DMS153 treated with DMSO at 0.1 percent for 48 hours (cell line): Measurements from ENCODE around the gene ZSCAN5B.
"Not testable (repeated sequence)": the region's sequence is repeated elsewhere in the genome, so short reads cannot be mapped to it uniquely, and the experiment has no call there.

Experiments
- DNase-seq: peaks from one replicate; lab custom pipeline; 2025; ENCODE audit not compliant: unreplicated experiment; lab: John Stamatoyannopoulos, UW

Gene ZSCAN5B

GRCh38 chr19:56176881-56177280 lies 20.7 kb downstream of the ZSCAN5B start:
- DNase-seq: no peak

- not testable (repeated sequence) for DNase-seq
Observed at GRCh38 chr19:56176310-56176709, 21.3 kb downstream of the ZSCAN5B start.

DNA sequence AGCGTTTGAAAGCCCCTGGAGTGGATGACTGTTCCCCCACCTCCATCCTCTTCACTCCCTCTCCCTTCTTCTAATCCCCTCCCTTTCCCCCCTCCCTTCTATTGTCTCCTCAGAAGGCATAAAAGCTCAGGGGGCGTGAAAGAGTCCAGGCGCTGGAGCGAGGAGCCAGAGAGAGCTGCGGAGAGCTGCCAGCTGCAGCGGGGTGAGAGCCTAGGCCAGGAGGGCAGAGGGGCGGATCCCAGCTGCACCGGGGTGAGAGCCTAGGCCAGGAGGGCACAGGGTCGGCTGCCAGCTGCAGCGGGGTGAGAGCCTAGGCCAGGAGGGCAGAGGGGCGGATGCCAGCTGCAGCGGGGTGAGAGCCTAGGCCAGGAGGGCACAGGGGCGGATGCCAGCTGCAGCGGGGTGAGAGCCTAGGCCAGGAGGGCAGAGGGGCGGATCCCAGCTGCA lies 21.7 kb downstream of the ZSCAN5B start, which contains the start of gene GALP:
Gene GALP, plus strand, starts transcription at position 148 of the 447 bp plus-strand sequence. CDS start 1,101 bp downstream, outside the sequence.
- DNase-seq: not testable (repeated sequence)

DNA sequence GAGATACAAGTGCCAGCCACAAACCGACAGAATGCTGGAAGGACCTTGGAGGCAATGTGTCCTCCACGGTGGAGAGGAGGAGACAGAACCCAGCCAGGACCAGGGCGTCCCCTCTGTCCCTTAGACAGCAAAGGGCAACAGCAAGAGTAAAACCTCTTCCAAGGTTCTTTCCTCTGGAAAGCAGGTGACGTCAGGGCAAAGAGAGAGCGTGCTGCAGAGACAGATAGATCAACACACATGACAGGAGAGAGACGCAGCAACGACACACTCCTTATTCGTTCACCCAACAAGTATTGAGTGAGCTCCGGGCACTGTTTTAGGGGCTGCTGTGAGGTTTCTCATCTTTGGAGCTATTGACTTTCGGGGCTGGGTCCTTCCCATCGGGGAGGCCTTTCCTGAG lies 23.0 kb downstream of the ZSCAN5B start:
- no peak for DNase-seq

GRCh38 chr19:56174086-56174485 lies 23.5 kb downstream of the ZSCAN5B start:
- DNase-seq: no peak

GRCh38 chr19:56170261-56170660 lies 27.3 kb downstream of the ZSCAN5B start:
- peak; percentile 23 for DNase-seq

DNA sequence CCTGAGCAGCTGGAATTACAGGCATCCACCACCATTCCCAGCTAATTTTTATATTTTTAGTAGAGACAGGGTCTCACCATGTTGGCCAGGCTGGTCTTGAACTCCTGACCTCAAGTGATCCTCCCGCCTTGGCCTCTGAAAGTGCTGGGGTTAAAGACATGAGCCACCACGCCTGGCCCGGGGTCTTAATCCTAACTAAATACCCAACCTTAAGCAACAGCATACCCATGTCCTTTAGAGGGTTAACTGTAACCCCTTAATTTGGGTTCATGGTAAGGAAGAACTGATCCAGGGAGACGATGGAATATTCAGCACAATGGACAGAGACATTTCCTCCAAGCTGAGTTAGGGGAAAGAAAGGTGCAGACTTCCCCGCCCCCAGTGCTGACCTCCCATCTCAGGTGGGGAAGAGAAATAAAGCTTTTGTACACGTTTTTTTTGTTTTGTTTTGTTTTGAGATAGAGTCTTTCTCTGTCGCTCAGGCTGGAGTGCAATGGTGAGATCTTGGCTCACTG lies 30.5 kb downstream of the ZSCAN5B start:
- DNase-seq: no peak

GRCh38 chr19:56163097-56163496 lies 34.5 kb downstream of the ZSCAN5B start:
- DNase-seq: no peak

DNA sequence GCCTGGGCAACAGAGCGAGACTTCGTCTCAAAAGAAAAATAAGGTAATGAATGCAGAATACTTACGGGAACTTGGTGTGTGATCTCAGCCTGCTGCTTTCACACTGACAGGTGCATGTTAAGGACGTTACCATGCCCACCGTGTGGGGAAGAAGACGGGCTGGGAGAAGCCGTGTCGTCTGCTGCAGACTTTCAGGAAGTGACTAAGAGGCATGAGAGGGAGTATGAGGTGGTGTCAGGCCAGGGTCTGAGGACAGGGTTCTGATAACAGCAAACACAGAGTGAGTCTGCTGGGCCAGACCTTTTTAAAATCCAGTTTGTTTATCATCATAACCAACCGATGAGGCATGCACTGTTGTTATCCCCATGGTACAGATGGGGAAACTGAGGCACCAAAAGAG lies 35.3 kb downstream of the ZSCAN5B start:
- DNase-seq: no peak

DNA sequence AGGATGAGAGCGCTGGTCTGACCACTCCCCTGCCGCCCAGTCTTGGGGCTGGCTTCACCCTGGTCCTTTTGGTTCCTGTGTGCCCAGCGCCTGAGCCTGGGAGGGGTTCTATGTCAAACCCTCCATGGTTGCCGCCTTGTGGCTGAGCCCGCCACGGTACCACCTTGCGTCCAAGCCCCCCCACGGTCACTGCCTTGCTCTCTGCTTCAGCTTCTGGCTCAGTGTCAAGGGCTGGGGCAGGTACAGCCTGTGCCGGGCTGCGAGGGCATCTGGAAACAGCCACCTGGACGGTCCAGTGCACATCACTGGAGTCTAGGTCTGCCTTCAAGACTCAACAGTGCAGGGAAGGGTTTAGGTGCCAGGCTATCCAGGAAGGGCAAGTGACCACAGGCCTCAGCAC lies 36.0 kb downstream of the ZSCAN5B start:
- no peak for DNase-seq

DNA sequence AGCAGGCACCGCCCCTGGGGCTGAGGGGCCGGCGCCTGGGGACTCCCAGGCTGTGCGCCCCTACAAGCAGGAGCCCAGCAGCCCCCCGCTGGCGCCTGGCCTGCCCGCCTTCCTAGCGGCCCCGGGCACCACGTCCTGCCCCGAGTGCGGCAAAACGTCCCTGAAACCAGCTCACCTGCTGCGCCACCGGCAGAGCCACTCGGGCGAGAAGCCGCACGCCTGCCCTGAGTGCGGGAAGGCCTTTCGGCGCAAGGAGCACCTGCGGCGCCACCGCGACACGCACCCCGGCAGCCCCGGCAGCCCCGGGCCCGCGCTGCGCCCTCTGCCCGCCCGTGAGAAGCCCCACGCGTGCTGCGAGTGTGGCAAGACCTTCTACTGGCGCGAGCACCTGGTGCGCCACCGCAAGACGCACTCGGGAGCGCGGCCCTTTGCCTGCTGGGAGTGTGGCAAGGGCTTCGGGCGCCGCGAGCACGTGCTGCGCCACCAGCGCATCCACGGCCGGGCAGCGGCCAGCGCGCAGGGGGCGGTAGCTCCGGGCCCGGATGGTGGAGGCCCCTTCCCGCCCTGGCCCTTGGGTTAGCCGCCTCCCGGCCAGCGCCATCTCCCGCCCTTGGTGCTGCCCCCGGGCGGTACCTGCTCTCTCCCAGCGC lies 37.8 kb downstream of the ZSCAN5B start:
- DNase-seq: no peak

GRCh38 chr19:56159009-56159559 lies 38.5 kb downstream of the ZSCAN5B start:
- DNase-seq: no peak

DNA sequence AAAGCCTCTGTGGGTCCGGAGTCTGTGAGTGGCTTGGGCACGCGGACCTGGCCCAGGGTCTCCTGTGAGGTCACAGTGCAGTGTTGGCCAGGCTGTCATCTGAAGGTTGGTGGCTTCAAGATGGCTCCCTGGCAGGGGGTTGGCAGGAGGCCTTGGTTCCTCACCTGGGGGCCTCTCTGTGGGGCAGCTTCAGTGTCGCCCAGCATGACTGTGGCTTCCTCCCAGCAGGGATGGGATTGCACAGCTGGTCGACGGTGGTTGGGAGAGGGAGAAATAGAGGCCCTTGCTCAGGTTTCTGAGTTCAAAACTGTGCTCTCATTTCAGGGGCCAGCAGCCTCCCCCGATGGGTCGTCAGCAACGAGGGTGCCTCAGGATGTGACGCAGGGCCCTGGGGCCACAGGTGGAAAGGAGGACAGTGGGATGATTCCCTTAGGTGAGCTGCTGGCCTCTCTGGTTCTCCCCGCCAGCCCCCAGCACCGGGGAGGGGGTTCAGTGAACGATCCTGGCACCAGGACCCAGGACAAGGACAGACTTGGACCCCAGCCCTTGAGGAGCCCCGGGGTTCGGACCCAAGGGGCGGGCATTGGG lies 39.3 kb downstream of the ZSCAN5B start:
- no peak for DNase-seq

- no peak for DNase-seq
Observed at GRCh38 chr19:56156768-56157167, 40.8 kb downstream of the ZSCAN5B start.

DNA sequence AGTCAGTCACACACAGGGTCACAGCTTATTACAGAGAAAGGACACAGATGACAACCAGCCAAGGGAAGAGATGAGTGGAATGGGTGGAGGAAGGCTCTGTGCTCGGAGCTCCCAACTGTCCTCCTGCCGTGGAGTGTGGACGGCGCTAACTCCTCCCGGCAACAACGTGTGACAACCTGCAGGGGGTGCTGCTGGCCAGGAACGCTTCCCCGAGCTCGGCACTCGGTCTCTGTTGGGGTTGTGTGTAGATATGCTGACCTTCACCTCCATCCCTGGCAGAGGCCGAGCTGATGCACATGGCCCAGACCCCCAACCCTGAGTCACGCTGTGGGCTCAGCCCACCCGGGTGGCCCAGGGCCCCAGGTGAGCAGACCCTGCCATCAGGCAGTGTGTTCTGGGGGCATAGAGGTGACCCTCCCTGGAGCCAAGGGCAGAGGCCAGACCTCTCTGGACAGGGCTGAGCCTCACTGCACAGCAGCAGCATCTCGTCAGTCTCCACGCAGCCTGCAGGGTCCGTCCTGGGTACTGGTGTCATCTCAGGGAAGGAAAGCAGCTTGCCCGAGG lies 42.4 kb downstream of the ZSCAN5B start:
- no peak for DNase-seq

DNA sequence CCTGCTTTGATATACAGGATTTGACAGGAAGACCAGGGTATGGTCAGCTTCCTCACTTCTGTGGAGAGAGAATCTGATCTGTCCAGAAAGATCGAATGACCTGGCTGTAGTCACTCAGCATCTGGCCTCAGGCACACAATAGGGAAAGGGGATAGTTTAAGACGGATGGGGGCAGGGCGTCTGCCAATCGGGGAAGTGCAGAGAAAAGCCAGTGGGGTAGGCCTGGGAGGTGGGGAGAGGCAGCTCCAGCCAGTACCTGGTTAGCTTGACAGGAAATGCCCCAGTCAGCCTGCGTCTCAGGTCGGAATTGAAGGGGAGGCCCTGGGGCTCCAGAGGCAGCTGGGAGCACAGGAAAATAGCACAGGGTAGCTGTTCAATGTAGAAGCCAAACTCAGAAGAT lies 44.1 kb downstream of the ZSCAN5B start:
- DNase-seq: no peak

DNA sequence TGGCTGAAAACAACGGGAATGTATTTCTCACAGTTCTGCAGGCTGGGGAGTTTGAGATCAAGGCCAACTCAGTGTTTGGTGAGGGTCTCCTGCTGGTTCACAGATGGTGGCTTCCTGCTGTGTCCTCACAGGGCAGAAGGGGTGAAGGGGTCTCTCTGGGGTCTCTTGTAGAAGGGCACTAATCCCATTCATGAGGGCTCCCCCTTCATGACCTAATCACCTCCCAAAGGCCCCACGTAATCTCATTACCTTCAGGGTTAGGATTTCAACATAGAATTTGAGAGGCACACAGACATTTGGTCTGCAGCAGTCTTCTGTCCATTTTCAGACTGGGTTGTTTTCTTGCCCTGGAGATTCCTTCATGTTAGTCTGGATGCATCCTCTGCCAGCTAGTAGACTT lies 44.9 kb downstream of the ZSCAN5B start:
- no peak for DNase-seq

DNA sequence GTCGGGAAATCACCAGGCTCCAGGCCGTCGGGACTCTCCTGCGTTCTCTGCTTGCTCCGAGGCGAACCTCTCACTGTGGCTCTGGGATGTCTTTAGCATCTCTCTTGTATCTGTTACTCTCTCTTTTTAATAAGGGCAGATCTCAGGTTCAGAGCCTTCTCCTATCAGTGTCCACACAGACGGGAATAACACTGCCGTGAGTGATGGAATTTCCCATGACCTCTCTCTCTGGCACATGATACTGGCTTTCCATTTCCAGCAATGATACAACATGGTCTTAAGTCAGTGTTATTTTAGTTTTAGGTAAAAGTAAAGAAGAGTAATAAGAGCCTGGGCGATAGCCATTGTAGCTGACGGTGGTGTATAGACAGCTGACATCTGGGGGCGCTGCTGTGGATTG lies 47.2 kb downstream of the ZSCAN5B start:
- no peak for DNase-seq

DNA sequence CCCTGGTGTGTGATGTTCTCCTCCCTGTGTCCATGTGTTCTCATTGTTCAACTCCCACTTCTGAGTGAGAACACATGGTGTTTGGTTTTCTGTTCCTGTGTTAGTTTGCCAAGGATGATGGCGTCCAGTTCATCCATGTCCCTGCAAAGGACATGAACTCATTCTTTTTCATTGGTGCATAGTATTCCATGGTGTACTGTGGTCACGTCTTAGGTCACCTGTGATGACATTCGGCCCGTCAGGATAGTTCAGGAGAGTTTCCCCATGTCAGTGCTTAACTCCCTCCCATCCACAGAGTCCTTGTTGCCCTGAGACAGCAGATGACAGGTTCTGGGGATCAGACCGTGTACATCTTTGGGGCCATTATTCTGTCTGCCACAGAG lies 47.9 kb downstream of the ZSCAN5B start:
- DNase-seq: no peak

DNA sequence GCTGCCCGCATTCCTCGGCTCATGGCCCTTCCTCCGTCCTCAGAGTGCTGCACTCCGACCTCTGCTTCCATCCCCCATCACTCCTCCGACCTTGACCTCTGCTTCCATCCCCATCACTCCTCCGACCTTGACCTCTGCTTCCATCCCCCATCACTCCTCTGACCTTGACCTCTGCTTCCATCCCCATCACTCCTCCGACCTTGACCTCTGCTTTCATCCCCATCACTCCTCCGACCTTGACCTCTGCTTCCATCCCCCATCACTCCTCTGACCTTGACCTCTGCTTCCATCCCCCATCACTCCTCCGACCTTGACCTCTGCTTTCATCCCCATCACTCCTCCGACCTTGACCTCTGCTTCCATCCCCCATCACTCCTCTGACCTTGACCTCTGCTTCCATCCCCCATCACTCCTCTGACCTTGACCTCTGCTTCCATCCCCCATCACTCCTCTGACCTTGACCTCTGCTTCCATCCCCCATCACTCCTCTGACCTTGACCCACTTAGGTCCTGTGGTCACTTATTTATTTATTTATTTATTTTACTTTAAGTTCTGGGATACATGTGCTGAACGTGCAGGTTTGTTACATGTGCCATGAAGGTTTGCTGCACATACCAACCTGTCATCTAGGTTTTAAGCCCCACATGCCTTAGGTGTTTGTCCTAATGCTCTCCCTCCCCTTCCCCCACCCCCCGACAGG lies 48.5 kb downstream of the ZSCAN5B start:
- DNase-seq: not testable (repeated sequence)

DNA sequence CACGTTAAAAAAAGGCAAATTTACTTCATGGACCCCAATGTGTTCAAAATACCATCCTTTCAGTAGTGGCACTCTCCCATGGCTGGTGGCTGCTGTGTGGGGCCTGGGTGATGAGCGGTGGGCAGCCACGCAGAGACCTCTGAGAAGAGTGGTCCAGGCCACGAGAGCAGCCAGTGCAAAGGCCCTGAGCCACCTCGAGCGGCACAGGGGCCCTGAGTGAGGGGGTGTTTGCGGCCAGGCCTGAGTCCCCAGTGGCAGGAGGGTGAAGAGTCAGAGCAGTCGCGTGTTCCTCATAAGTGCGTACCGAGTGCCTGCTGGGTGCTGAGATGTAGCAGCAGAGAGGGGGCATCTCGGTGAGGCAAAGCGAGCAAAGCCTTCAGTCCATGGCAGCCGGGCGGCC lies 49.5 kb downstream of the ZSCAN5B start:
- no peak for DNase-seq
